GM23248 (cell line): Measurements from ENCODE around the gene GALNT14.

Experiments used
- EZH2 ChIP-seq: fragments of 200-600 bp; sonication (generic); IDR thresholded peaks from 2 replicates; pipeline ENCODE4 v1.6.1; 2018; ENCODE audit warnings: antibody characterized with exemption, mild to moderate bottlenecking; ENCODE audit not compliant: insufficient read depth, poor library complexity, severe bottlenecking
- EZH2phosphoT487 ChIP-seq: fragments of 200-600 bp; sonication (generic); IDR thresholded peaks from 2 replicates; pipeline ENCODE4 v1.6.1; 2018; ENCODE audit warnings: antibody characterized with exemption, moderate library complexity, mild to moderate bottlenecking, low read depth; ENCODE audit not compliant: insufficient read depth

DNA sequence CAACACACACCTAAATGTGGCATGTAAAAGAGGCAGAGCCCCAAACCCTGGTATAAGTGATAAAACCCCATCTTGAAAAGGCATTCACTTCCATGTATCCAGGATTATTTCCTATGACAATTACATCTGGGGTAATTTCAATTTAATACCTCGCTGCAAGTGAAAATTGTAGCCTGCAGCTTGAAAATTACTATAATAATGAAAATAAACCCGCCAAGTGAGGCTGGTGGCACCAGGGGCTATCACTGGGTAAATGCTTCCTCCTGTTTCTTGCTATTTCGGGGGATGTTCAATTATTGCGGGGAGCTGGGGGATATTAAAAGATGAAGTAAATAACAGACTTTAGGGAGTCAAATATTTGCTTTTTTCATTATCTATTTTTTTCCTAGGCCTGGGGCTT is 171.5 kb downstream of the GALNT14 start:
- TF ChIP-seq EZH2 (no peak), EZH2phosphoT487 (no peak)
